ENCODE data around the gene ETV4. TPM values are rescaled to one million over a fixed set of nuclear protein-coding genes. Genes with fewer than 3 reads are reported as not detected.

Gene ETV4
- polyA plus RNA-seq, 1 donor = 5.4 TPM

- no peak for DNase-seq (ENCODE audit: low read depth)
Observed at GRCh38 chr17:43572368-43572980, 26.3 kb upstream of the ETV4 start.

- no peak for DNase-seq (ENCODE audit: low read depth)
Observed at GRCh38 chr17:43570518-43570928, 24.4 kb upstream of the ETV4 start.

GRCh38 chr17:43568506-43569082, 22.5 kb upstream of the ETV4 start:
- DNase-seq (ENCODE audit: low read depth) = no peak

GRCh38 chr17:43563600-43564594, 17.8 kb upstream of the ETV4 start:
- no peak for DNase-seq (ENCODE audit: low read depth)

- DNase-seq (ENCODE audit: low read depth) = no peak
Observed at GRCh38 chr17:43562679-43563599, 16.8 kb upstream of the ETV4 start.

- DNase-seq (ENCODE audit: low read depth) = no peak
Observed at GRCh38 chr17:43560461-43561427, 14.6 kb upstream of the ETV4 start.

GRCh38 chr17:43559161-43559816, 13.1 kb upstream of the ETV4 start:
- DNase-seq (ENCODE audit: low read depth) = no peak

GRCh38 chr17:43558805-43559160, 12.6 kb upstream of the ETV4 start:
- no peak for DNase-seq (ENCODE audit: low read depth)

GRCh38 chr17:43556292-43556691, 10.2 kb upstream of the ETV4 start:
- DNase-seq (ENCODE audit: low read depth) = no peak

- no peak for DNase-seq (ENCODE audit: low read depth)
Observed at GRCh38 chr17:43554857-43555256, 8.7 kb upstream of the ETV4 start.

- DNase-seq (ENCODE audit: low read depth) = no peak
Observed at GRCh38 chr17:43553573-43553972, 7.4 kb upstream of the ETV4 start.

GRCh38 chr17:43552229-43552837, 6.2 kb upstream of the ETV4 start:
- DNase-seq (ENCODE audit: low read depth) = no peak

GRCh38 chr17:43550754-43551153, 4.6 kb upstream of the ETV4 start:
- no peak for DNase-seq (ENCODE audit: low read depth)

GRCh38 chr17:43549496-43549895, 3.4 kb upstream of the ETV4 start:
- no peak for DNase-seq (ENCODE audit: low read depth)

GRCh38 chr17:43548689-43549379, 2.7 kb upstream of the ETV4 start:
- no peak for DNase-seq (ENCODE audit: low read depth)

- no peak for DNase-seq (ENCODE audit: low read depth)
Observed at GRCh38 chr17:43547659-43548256, 1.6 kb upstream of the ETV4 start.

- DNase-seq (ENCODE audit: low read depth) = no peak
Observed at GRCh38 chr17:43547189-43547550, 1.0 kb upstream of the ETV4 start.

- DNase-seq (ENCODE audit: low read depth) = no peak
Observed at GRCh38 chr17:43545383-43545632, 832 bp downstream of the ETV4 start.
